Ovary (tissue), 9 donors: Measurements from ENCODE around the gene NELFB. TPM values are rescaled to one million over a fixed set of nuclear protein-coding genes. Genes with fewer than 3 reads are reported as not detected.

Experiments
- DNase-seq, 5 donors: peaks; one replicate each; pipeline ENCODE4 v3.0.0-alpha.2; 2019 to 2020
- H3K27ac ChIP-seq, 2 donors: fragments of 200-600 bp; one replicate each; pipeline versions ENCODE4 v1.5.1 to v1.8.0; 2019 to 2022
- H3K27me3 ChIP-seq: fragments of 200-600 bp; one replicate; pipeline ENCODE4 v1.8.0; 2022
- H3K36me3 ChIP-seq: fragments of 200-600 bp; sonication (generic); one replicate; pipeline ENCODE4 v1.5.1; 2019
- H3K4me1 ChIP-seq: one replicate; pipeline ENCODE4 v1.8.1; 2013; ENCODE audit warnings: mild to moderate bottlenecking, moderate library complexity; ENCODE audit not compliant: insufficient read depth
- H3K4me3 ChIP-seq: fragments of 200-600 bp; sonication (generic); one replicate; pipeline ENCODE4 v1.5.1; 2017
- H3K9me3 ChIP-seq, 2 donors: fragments of 200-600 bp in 1 of 2; sonication (generic) in 1 of 2; one replicate each; pipeline versions ENCODE4 v1.5.1 to v1.8.1; 2013 to 2019; ENCODE audit warnings: mild to moderate bottlenecking in 1 of 2, moderate library complexity in 1 of 2
- EP300 ChIP-seq: sonication (generic); formaldehyde crosslinking; IDR thresholded peaks from one replicate; pipeline ENCODE4 v1.6.1; 2017; ENCODE audit warnings: antibody characterized with exemption
- POLR2A ChIP-seq: fragments of 450-650 bp; IDR thresholded peaks from one replicate; pipeline ENCODE4 v1.6.1; 2017; ENCODE audit warnings: antibody characterized with exemption, mild to moderate bottlenecking, moderate library complexity
- WGBS, 3 donors: extraction: QIAGEN DNeasy Blood & Tissue Kit in 1 of 3; methylation state at CpG; one replicate each; pipeline versions ENCODE4 v1.1.5 to v1.1.7; 2013 to 2017; 5-methylcytosine and 5-hydroxymethylcytosine counted together
- intact Hi-C, 4 donors: fragments of 100-400 bp; cut with DNase I; formaldehyde crosslinking; loops; one replicate each; pipeline versions ENCODE4 v1.11.0 to v1.15.1; 2022 to 2023
- polyA plus RNA-seq, 2 donors: library from polyadenylated mRNA; stranded (reverse); fragments of 200-250 nt in 1 of 2; fragments of 350-450 nt in 1 of 2; fragmentation: Illumina TruSeq in 1 of 2; extraction: RNeasy Lipid Tissue Mini Kit (QIAGEN cat#74804) in 1 of 2; gene quantifications; one replicate each; pipeline ENCODE4 v1.2.3, GENCODE V29; 2013 to 2014
- total RNA-seq, 7 donors: library from RNA; depleted of rRNA in 2 of 7; stranded (reverse); fragments of >200 nt in 2 of 7; fragmentation: NEBNext Ultra II Directional in 3 of 7; extraction: Animal tissue kit (Norgen Biotek cat#: 25700) in 3 of 7; gene quantifications; one replicate each; pipeline versions ENCODE4 v1.1.0 to v1.2.4, GENCODE V29; 2016 to 2023
- TF ChIP-seq, protein P1 (sequence below), 3 donors: fragments of 450-650 bp in 2 of 3; fragments of 200-600 bp in 1 of 3; IDR thresholded peaks; one replicate each; pipeline versions ENCODE4 v1.5.1 to v1.8.0; 2016 to 2022; ENCODE audit warnings: antibody characterized with exemption in 3 of 3, mild to moderate bottlenecking in 1 of 3
- donor health status: DM: no; HTN: no; CAD: no; lungs with moderate emphysema.
- donor health status: DM: no; HTN: no; CAD: no.
- donor health status: Bipolar disorder and iron deficiency.
- donor health status: DM: yes; HTN: yes; CAD: no.
- donor health status: DM: no; HTN: no; CAD: no.
- donor health status: DM: yes; HTN: yes; CAD: no.

Gene NELFB
- total and polyA plus RNA-seq, 9 donors = 10.9 to 56.6 (median 44.5) TPM

DNA sequence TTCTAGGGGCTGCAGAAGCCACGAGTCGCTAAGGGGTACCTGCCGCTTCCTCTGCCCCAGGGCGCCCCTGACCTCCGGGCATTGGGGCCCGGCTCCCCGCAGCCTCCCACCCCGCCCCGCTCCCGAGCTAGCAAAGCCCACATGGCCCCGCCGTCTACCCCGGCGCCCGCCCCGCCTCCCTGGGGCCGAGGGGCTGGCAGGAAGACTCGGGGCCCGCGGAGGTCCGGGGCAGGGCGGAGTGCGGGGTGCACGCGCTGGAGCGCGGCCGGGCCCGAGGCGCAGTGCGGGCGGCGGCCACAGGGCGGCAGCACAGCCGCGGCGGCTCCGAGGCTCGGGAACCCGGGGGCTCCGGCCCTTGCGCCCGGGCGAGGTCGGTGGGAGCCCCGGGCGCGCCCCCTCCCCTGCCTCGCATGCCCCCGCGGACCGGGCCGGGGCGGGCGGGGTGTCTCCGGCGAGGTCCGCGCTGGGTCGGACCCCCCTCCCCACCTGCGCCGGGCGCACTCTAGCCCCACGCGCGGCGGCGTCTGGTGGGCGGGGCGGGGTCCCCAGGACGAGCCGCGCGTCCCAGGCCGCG lies 40.2 kb downstream of the NELFB start:
- TF ChIP-seq EP300 = no peak
- TF ChIP-seq, protein P1, sequence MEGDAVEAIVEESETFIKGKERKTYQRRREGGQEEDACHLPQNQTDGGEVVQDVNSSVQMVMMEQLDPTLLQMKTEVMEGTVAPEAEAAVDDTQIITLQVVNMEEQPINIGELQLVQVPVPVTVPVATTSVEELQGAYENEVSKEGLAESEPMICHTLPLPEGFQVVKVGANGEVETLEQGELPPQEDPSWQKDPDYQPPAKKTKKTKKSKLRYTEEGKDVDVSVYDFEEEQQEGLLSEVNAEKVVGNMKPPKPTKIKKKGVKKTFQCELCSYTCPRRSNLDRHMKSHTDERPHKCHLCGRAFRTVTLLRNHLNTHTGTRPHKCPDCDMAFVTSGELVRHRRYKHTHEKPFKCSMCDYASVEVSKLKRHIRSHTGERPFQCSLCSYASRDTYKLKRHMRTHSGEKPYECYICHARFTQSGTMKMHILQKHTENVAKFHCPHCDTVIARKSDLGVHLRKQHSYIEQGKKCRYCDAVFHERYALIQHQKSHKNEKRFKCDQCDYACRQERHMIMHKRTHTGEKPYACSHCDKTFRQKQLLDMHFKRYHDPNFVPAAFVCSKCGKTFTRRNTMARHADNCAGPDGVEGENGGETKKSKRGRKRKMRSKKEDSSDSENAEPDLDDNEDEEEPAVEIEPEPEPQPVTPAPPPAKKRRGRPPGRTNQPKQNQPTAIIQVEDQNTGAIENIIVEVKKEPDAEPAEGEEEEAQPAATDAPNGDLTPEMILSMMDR (IDR thresholded peaks at IDR 0.05) = peak in 2 of 3 donors; percentile 66 to 71
- Histone ChIP-seq H3K4me1 (peaks cover 5% of the 10 kb centered on the region), H3K4me3 (peak overlapping the region; percentile 16), H3K27me3 (peaks cover 8% of the 10 kb centered on the region), H3K27ac (no peak overlapping the region), H3K9me3 (no peaks in the 10 kb centered on the region), H3K36me3 (no peaks in the 10 kb centered on the region)
- 1 to 6% (median 3%) methylated on average over 13 to 76 of the region's 76 CpGs for WGBS, 3 donors
- DNase-seq = peak in 2 of 5 donors; percentile 37 to 58
- intact Hi-C loops = loop anchor here (5.0 to 10.0 kb wide), 4 partner anchors 112 to 229 kb away; partner anchors contain the start of gene ENTPD8 (in 1 of the 4)

DNA sequence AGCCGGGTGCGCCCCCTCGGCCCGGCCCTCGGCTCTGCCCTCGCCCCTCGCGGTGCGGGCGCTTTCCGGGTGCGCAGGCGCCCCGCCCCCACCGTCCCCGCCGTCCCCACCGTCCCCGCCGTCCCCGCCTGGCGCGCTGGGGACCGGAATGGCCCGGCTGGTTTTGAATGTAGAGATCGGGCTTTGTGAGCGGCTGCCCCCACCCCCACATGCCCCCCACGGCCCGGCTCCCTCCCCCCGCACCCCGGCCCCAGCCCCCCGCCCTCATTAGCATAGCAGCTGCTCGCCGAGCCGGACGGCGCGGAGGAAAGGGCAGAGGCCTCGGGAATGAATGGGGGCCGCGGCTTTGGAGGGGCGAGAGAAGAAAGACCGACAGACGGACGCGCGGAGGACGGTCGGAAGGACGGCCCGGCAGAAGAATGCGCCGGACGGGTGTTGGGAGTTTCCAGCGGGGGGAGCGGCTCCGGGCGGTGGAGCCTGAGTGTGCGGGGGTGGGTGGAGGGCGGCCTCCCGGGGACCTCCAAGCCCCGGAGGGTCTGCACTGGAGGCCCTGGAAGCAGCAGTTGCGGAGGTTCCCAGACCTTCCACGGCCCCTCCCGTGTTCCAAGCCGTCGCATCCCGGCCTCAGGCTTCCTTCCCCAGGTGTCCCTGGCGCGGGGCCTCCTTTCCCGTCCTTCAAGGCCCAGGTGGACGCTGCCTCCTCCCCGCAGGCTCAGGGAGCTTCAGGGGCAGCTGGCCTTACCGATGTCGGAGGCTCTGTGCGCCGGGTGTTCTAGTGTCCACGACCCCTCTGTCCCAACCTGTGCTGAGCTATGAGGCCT lies 40.9 kb downstream of the NELFB start:
- Histone ChIP-seq H3K4me3 (peak overlapping the region; percentile 16), H3K27me3 (peaks cover 8% of the 10 kb centered on the region), H3K9me3 (no peaks in the 10 kb centered on the region), H3K4me1 (peaks cover 5% of the 10 kb centered on the region), H3K36me3 (no peaks in the 10 kb centered on the region), H3K27ac (peak overlapping the region in 1 of 2 donors; percentile 20)
- peak in 1 of 5 donors; percentile 21 for DNase-seq
- intact Hi-C loops = loop anchor here (5.0 to 10.0 kb wide), 4 partner anchors 111 to 229 kb away; partner anchors contain the start of gene ENTPD8 (in 1 of the 4)
- WGBS, 3 donors = 3 to 7% (median 4%) methylated on average over 41 to 78 of the region's 78 CpGs
- TF ChIP-seq POLR2A = no peak
- TF ChIP-seq, protein P1 (IDR thresholded peaks at IDR 0.05) = no peak

DNA sequence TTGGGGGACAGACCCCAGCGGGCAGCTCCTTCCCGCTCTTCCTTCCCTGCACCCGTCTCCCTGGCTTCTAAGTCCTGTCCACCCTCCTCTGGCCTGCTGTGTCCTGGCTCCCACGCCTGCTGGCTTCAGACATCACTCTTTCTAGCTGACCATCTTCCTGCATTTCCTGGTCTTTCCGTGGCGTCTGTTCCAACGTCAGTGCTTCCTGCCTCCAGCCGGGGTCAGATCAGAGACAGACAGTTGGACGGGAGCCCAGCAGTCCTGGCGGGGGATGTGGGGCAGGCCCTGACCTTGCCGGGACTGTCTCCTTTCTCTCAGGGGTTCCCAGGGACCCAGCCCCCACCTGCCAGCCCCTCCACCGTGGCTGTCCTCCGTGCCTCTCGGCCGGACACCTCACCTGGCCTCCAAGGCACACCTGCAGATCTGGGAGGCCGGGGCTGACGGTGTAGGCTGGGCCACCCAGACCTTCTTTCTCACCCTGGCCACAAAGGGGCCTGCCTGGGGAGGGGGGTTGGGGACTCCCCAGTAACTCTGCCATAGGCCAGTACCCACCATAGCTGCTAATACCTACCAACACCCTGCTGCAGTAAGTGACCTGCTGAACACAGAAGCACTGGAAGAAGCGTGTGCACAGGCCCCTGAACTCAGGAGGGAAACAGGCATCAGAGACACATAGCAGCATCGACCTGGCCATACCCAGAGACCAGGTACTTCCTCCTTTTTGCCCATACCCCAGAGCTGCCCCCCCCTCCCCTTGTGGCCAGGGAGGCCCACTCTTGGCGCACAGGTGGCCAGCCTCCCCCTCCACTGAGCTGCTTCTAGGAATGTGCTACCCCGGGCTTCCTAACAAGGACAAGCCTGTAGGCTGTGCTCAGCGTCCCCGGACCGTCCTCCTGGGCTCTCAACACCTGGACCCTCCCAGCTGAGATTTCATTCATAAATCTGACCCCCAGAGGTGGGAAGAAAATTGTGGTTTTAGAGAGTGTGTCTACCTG lies 41.8 kb downstream of the NELFB start:
- WGBS, 3 donors = 39 to 45% (median 45%) methylated on average over 24 of the region's 24 CpGs
- no peak for TF ChIP-seq EP300
- TF ChIP-seq, protein P1 (IDR thresholded peaks at IDR 0.05) = no peak
- TF ChIP-seq POLR2A = no peak
- H3K27me3 ChIP-seq = peaks cover 8% of the 10 kb centered on the region
- H3K9me3 ChIP-seq = no peaks in the 10 kb centered on the region
- H3K4me1 ChIP-seq = peaks cover 5% of the 10 kb centered on the region
- no peaks in the 10 kb centered on the region for H3K36me3 ChIP-seq
- intact Hi-C loops = loop anchor here (5.0 to 10.0 kb wide), 4 partner anchors 110 to 228 kb away; partner anchors contain the start of gene ENTPD8 (in 1 of the 4)
- peak in 4 of 5 donors; percentile 20 to 61 (median 58) for DNase-seq
- no peak overlapping the region for H3K27ac ChIP-seq
- no peak overlapping the region for H3K4me3 ChIP-seq

DNA sequence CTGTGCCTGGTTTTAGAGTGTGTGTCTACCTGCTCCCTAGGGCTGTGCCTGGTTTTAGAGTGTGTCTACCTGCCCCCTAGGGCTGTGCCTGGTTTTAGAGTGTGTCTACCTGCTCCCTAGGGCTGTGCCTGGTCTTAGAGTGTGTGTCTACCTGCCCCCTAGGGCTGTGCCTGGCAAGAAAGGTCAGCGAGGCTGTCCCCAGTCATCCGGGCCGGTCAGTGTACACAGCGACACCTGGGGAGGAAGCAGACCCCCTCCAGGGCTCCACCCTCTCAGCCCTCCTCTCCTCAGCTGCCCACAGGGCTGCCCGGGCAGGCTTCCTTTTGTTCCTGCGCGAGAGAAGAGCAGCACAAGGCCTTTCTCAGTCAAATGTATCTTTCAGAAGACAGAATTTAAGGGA lies 42.8 kb downstream of the NELFB start:
- Histone ChIP-seq H3K27ac (no peak overlapping the region), H3K4me1 (peaks cover 9% of the 10 kb centered on the region), H3K36me3 (no peaks in the 10 kb centered on the region), H3K4me3 (no peak overlapping the region), H3K9me3 (no peaks in the 10 kb centered on the region), H3K27me3 (peaks cover 8% of the 10 kb centered on the region)
- no peak for DNase-seq
- TF ChIP-seq, protein P1 (IDR thresholded peaks at IDR 0.05) = no peak
- TF ChIP-seq EP300 = no peak
- no peak for TF ChIP-seq POLR2A
- intact Hi-C loops = loop anchor here (5.0 to 10.0 kb wide), 4 partner anchors 109 to 227 kb away; partner anchors contain the start of gene ENTPD8 (in 1 of the 4)
- 66 to 90% (median 82%) methylated on average over 7 of the region's 7 CpGs for WGBS, 3 donors
